ENCODE measurements around the gene TTC6.

TTC6 gene

GRCh38 chr14:37595809-37596621 lies 586 bp downstream of the TTC6 start:
- peak; percentile 32 to 77 (median 49) for DNase-seq (ENCODE audit: low read depth in 4 of 4, low spot score in 1 of 4)

GRCh38 chr14:37596790-37597472 lies 1.5 kb downstream of the TTC6 start:
- DNase-seq (ENCODE audit: low read depth in 4 of 4, low spot score in 1 of 4) = no peak

GRCh38 chr14:37597538-37597913 lies 2.1 kb downstream of the TTC6 start:
- no peak for DNase-seq (ENCODE audit: low read depth in 4 of 4, low spot score in 1 of 4)

GRCh38 chr14:37597914-37598746 lies 2.7 kb downstream of the TTC6 start:
- no peak for DNase-seq (ENCODE audit: low read depth in 4 of 4, low spot score in 1 of 4)

- no peak for DNase-seq (ENCODE audit: low read depth in 4 of 4, low spot score in 1 of 4)
Observed at GRCh38 chr14:37598747-37599506, 3.5 kb downstream of the TTC6 start.

- DNase-seq (ENCODE audit: low read depth in 4 of 4, low spot score in 1 of 4) = no peak
Observed at GRCh38 chr14:37599507-37600368, 4.3 kb downstream of the TTC6 start.

GRCh38 chr14:37600880-37601741 lies 5.7 kb downstream of the TTC6 start:
- no peak for DNase-seq (ENCODE audit: low read depth in 4 of 4, low spot score in 1 of 4)

- DNase-seq (ENCODE audit: low read depth in 4 of 4, low spot score in 1 of 4) = no peak
Observed at GRCh38 chr14:37601865-37602264, 6.4 kb downstream of the TTC6 start.

GRCh38 chr14:37602605-37603453 lies 7.4 kb downstream of the TTC6 start:
- DNase-seq (ENCODE audit: low read depth in 4 of 4, low spot score in 1 of 4) = no peak

GRCh38 chr14:37603688-37604251 lies 8.3 kb downstream of the TTC6 start:
- no peak for DNase-seq (ENCODE audit: low read depth in 4 of 4, low spot score in 1 of 4)

- no peak for DNase-seq (ENCODE audit: low read depth in 4 of 4, low spot score in 1 of 4)
Observed at GRCh38 chr14:37606678-37607077, 11.2 kb downstream of the TTC6 start.

GRCh38 chr14:37608649-37609048 lies 13.2 kb downstream of the TTC6 start:
- DNase-seq (ENCODE audit: low read depth in 4 of 4, low spot score in 1 of 4) = no peak

- DNase-seq (ENCODE audit: low read depth in 4 of 4, low spot score in 1 of 4) = no peak
Observed at GRCh38 chr14:37610945-37611523, 15.6 kb downstream of the TTC6 start.

GRCh38 chr14:37615582-37616289 lies 20.3 kb downstream of the TTC6 start:
- DNase-seq (ENCODE audit: low read depth in 4 of 4, low spot score in 1 of 4) = no peak

GRCh38 chr14:37616853-37617252 lies 21.4 kb downstream of the TTC6 start:
- no peak for DNase-seq (ENCODE audit: low read depth in 4 of 4, low spot score in 1 of 4)

GRCh38 chr14:37617864-37618365 lies 22.5 kb downstream of the TTC6 start:
- no peak for DNase-seq (ENCODE audit: low read depth in 4 of 4, low spot score in 1 of 4)
